ENCODE data around the gene PAFAH1B1.
"Not testable (repeated sequence)": the region's sequence is repeated elsewhere in the genome, so short reads cannot be mapped to it uniquely, and the experiment has no call there.

PAFAH1B1 gene

GRCh38 chr17:2566056-2566455, 27.4 kb upstream of the PAFAH1B1 start:
- in situ Hi-C loops (cut with HindIII; ENCODE audit: low pct_unique_long_range_greater_than_20kb, low sequenced_read_pairs), result no loop called here
- no peak for TF ChIP-seq JUND (IDR thresholded peaks at IDR 0.05; ENCODE audit: low read depth)

GRCh38 chr17:2571523-2572303, 21.7 kb upstream of the PAFAH1B1 start:
- TF ChIP-seq JUND (IDR thresholded peaks at IDR 0.05; ENCODE audit: low read depth), result no peak
- no peak for DNase-seq (ENCODE audit: low read depth in 1 of 2, low spot score in 1 of 2)

More at GRCh38 chr17:2566056-2566455, 27.4 kb upstream of the PAFAH1B1 start:
- DNase-seq (ENCODE audit: low read depth in 1 of 2, low spot score in 1 of 2), result no peak

DNA sequence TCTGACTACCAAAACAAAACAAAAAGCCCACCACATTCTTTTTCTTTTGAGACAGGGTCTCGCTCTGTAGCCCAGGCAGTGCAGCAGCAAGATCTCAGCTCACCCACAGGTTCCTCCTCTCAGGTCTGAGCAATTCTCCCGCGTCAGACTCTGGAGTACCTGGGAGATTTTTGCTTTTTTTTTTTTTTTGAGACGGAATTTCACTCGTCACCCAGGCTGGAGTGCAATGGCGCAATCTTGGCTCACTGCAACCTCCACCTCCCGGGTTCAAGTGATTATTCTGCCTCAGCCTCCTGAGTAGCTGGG, 21.2 kb upstream of the PAFAH1B1 start:
- DNase-seq (ENCODE audit: low read depth in 1 of 2, low spot score in 1 of 2); in situ Hi-C loops (cut with HindIII; ENCODE audit: low pct_unique_long_range_greater_than_20kb, low sequenced_read_pairs): not testable (repeated sequence)

More at GRCh38 chr17:2571523-2572303, 21.7 kb upstream of the PAFAH1B1 start:
- in situ Hi-C loops (cut with HindIII; ENCODE audit: low pct_unique_long_range_greater_than_20kb, low sequenced_read_pairs), result no loop called here

DNA sequence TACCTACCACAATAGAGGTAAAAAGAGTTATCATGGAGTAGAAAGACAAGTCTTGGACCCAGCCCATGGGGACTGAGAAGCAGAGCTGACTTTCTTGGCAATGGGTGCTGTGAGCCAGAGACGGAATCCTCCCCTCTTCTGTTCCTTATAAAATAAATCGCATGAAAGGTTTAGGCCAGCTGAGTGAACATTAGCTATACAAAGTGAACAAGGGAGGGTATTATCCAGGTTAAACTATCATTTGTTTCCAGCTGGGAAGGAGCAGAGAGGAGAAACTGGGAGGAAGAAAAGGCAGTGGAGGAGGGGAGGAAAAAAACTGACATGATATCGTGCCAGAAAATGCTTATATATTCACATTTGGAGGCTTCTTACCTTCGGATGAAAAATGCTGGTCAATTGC, 13.3 kb upstream of the PAFAH1B1 start:
- in situ Hi-C loops (cut with HindIII; ENCODE audit: low pct_unique_long_range_greater_than_20kb, low sequenced_read_pairs), result no loop called here
- TF ChIP-seq JUND (IDR thresholded peaks at IDR 0.05; ENCODE audit: low read depth), result no peak
- DNase-seq (ENCODE audit: low read depth in 1 of 2, low spot score in 1 of 2), result no peak

DNA sequence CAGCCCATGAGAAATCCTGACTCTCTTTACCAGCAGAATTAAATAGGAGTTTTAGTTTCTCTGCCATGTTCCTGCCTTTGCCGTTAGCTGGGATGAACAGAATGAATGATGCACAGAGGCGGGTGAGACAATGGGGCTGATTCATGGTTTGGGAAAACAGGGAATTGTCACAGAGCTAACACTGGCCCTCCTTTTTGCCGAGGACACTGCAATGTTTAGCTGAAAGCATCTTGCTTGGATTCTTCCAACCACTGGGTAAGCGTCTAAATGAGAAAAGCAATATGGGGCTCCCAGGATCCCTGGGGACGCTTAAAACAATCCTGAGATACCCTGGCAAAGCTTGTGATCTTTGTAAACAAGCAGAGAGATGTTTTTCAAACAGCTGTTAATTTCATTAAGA, 12.8 kb upstream of the PAFAH1B1 start:
- no peak for TF ChIP-seq JUND (IDR thresholded peaks at IDR 0.05; ENCODE audit: low read depth)
- in situ Hi-C loops (cut with HindIII; ENCODE audit: low pct_unique_long_range_greater_than_20kb, low sequenced_read_pairs), result no loop called here
- DNase-seq (ENCODE audit: low read depth in 1 of 2, low spot score in 1 of 2), result no peak

DNA sequence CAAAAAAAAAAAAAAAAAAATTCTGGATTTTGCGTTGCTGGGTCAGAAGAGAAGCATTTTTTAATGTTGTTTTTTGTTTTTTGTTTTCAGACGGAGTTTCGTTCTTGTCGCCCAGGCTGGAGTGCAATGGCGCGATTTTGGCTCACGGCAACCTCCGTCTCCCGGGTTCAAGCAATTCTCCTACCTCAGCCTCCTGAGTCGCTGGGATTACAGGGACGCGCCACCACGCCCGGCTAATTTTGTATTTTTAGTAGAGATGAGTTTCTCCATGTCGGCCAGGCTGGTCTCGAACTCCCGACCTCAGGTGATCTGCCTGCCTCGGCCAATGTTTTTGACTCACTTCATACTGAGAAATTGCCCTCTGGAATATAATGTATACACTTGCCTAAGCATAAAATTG, 11.0 kb upstream of the PAFAH1B1 start:
- DNase-seq (ENCODE audit: low read depth in 1 of 2, low spot score in 1 of 2), result no peak
- in situ Hi-C loops (cut with HindIII; ENCODE audit: low pct_unique_long_range_greater_than_20kb, low sequenced_read_pairs), result no loop called here
- no peak for TF ChIP-seq JUND (IDR thresholded peaks at IDR 0.05; ENCODE audit: low read depth)

DNA sequence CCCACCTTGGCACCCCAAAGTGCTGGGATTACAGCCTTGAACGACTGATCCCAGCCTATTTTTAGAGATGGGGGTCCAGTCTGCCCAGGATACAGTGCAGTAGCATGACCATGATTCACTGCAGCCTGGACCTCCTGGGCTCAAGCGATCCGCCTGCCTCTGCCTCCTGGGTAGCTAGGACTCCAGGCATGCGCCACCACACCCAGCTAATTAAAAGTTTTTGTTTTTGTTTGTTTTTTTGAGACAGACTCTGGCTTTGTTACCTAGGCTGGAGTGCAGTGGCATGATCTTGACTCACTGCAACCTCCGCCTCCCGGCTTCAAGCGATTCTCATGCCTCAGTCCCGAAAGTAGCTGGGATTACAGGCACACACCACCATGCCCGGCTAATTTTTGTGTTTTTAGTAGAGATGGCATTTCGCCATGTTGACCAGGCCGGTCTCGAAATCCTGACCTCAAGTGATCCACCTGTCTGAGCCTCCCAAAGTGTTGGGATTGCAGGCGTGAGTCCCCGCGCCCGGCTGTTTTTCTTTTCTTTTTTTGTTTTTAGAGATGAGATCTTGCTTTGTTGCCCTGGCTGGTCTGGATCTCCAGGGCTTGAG, 2.3 kb upstream of the PAFAH1B1 start:
- in situ Hi-C loops (cut with HindIII; ENCODE audit: low pct_unique_long_range_greater_than_20kb, low sequenced_read_pairs), result no loop called here
- TF ChIP-seq JUND (IDR thresholded peaks at IDR 0.05; ENCODE audit: low read depth), result no peak

DNA sequence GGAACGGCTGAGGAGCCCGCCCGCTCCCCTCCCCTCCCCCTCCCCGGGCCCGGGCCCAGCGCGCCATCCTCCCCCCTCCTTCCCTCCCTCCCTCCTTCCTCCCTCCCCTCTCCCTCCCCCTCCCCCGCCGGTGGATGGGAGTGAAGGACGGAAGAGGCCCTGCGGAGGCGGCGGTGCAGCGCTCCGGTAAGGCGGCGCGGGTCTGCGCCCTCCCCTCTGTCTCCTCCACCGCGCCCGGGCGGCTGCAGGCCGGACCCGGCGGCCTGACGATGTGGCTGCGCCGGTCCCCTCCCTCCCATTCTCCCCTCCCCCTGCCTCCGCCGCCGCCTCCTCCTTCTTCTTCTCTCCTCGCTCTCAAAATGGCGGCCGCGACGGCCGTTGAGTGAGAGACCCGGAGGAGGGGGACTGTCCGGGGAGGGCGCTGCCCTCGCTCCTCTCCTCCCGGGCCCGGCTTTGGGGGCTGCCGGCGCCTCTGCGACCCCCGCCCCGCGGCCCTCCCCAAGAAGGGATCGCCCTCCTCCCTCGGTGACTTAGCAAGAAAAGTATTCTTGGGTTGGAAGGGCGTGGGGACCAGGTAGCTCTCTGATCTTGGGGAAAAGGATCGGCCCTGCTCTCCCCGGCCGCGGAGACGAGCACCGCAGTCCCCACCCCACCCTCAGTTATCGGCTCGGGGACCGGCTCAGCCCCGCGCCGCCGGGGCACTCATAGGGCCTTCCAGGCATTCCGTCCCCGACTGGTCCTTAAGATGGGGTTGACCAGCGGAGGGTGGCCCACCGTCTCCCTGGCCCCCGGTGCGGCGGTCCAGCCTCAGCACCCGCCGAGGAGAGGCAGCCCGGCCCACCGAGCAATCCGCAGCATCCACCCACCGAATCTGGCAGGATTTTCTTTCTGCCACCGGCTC, 617 bp downstream of the PAFAH1B1 start:
- peak; percentile 26 to 80 for DNase-seq (ENCODE audit: low read depth in 1 of 2, low spot score in 1 of 2)
- in situ Hi-C loops (cut with HindIII; ENCODE audit: low pct_unique_long_range_greater_than_20kb, low sequenced_read_pairs), result no loop called here
- no peak for TF ChIP-seq JUND (IDR thresholded peaks at IDR 0.05; ENCODE audit: low read depth)

More for the DNA sequence above, 2.3 kb upstream of the PAFAH1B1 start:
- no peak for DNase-seq (ENCODE audit: low read depth in 1 of 2, low spot score in 1 of 2)

GRCh38 chr17:2594722-2595599, 1.5 kb downstream of the PAFAH1B1 start:
- DNase-seq (ENCODE audit: low read depth in 1 of 2, low spot score in 1 of 2), result no peak
- in situ Hi-C loops (cut with HindIII; ENCODE audit: low pct_unique_long_range_greater_than_20kb, low sequenced_read_pairs), result no loop called here
- TF ChIP-seq JUND (IDR thresholded peaks at IDR 0.05; ENCODE audit: low read depth), result no peak

DNA sequence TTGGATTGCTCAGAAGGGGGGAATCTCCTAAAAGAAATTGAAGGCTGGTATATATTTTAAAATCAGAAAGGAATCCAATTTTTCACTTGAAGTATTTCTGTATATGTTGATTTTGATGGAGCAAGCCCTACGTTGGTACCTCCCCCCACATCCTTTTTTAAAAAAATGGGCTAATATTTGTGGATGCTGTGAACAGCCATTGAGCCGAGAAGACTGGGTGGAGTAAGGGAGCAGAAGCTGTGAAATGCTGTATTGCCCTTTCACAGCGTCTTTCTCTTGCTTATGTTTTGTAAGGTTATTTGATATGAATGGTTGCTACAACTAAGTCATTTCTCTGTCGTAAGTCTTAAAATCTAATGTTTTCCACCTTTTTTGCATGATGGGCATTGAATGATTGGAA, 2.3 kb downstream of the PAFAH1B1 start:
- no peak for DNase-seq (ENCODE audit: low read depth in 1 of 2, low spot score in 1 of 2)
- no peak for TF ChIP-seq JUND (IDR thresholded peaks at IDR 0.05; ENCODE audit: low read depth)
- in situ Hi-C loops (cut with HindIII; ENCODE audit: low pct_unique_long_range_greater_than_20kb, low sequenced_read_pairs), result no loop called here

GRCh38 chr17:2598166-2598565, 4.7 kb downstream of the PAFAH1B1 start:
- in situ Hi-C loops (cut with HindIII; ENCODE audit: low pct_unique_long_range_greater_than_20kb, low sequenced_read_pairs), result no loop called here
- DNase-seq (ENCODE audit: low read depth in 1 of 2, low spot score in 1 of 2), result no peak
- TF ChIP-seq JUND (IDR thresholded peaks at IDR 0.05; ENCODE audit: low read depth), result no peak

- DNase-seq (ENCODE audit: low read depth in 1 of 2, low spot score in 1 of 2), result no peak
- TF ChIP-seq JUND (IDR thresholded peaks at IDR 0.05; ENCODE audit: low read depth), result no peak
- in situ Hi-C loops (cut with HindIII; ENCODE audit: low pct_unique_long_range_greater_than_20kb, low sequenced_read_pairs), result no loop called here
These were observed 9.2 kb downstream of the PAFAH1B1 start for GRCh38 chr17:2602597-2603017.
